ENCODE results near the gene LANCL1. TPM values are rescaled to one million over a fixed set of nuclear protein-coding genes. Genes with fewer than 3 reads are reported as not detected.
"Not testable (repeated sequence)": the region's sequence is repeated elsewhere in the genome, so short reads cannot be mapped to it uniquely, and the experiment has no call there.

Gene LANCL1
- total RNA-seq, 6 experiments from 2014 or later, result 16.1 to 20.6 (median 17.5) TPM

- Histone ChIP-seq H3K27ac (no peak overlapping the region), H3K9me3 (no peaks in the 10 kb centered on the region), H3K4me1 (no peaks in the 10 kb centered on the region), H3K27me3 (no peaks in the 10 kb centered on the region), H3K36me3 (peaks cover 0 to 9% (median 3%) of the 10 kb centered on the region in 4 donors), H3K4me3 (no peak overlapping the region)
- WGBS (ENCODE audit: insufficient coverage, low coverage, low lambda C conversion rate, missing lambda C conversion rate), result 87% methylated on average over 7 of the region's 8 CpGs
- ATAC-seq (no peak), DNase-seq (no peak)
- TF ChIP-seq CTCF (IDR thresholded peaks at IDR 0.05) (no peak), POLR2A (IDR thresholded peaks at IDR 0.05) (no peak)
- intact Hi-C loops (cut with DNase I), result no loop called here
These were observed 22.2 kb downstream of the LANCL1 start for GRCh38 chr2:210454336-210454735.

GRCh38 chr2:210452194-210452593 lies 24.4 kb downstream of the LANCL1 start:
- ATAC-seq, result no peak
- DNase-seq, result no peak
- Histone ChIP-seq H3K9me3 (peaks cover 0 to 3% (median 0%) of the 10 kb centered on the region in 4 donors), H3K36me3 (peaks cover 0 to 9% (median 3%) of the 10 kb centered on the region in 4 donors), H3K27me3 (no peaks in the 10 kb centered on the region), H3K27ac (no peak overlapping the region), H3K4me1 (no peaks in the 10 kb centered on the region), H3K4me3 (no peak overlapping the region)
- intact Hi-C loops (cut with DNase I), result no loop called here
- TF ChIP-seq CTCF (IDR thresholded peaks at IDR 0.05) (no peak), POLR2A (IDR thresholded peaks at IDR 0.05) (no peak)
- WGBS (ENCODE audit: insufficient coverage, low coverage, low lambda C conversion rate, missing lambda C conversion rate), result 96% methylated on average over 2 of the region's 2 CpGs

- H3K9me3 ChIP-seq; H3K36me3 ChIP-seq; H3K27ac ChIP-seq; H3K4me1 ChIP-seq; H3K4me3 ChIP-seq; H3K27me3 ChIP-seq; DNase-seq; ATAC-seq; intact Hi-C loops (cut with DNase I): not testable (repeated sequence)
- 100% methylated on average over 2 of the region's 3 CpGs for WGBS (ENCODE audit: insufficient coverage, low coverage, low lambda C conversion rate, missing lambda C conversion rate)
These were observed 25.6 kb downstream of the LANCL1 start for GRCh38 chr2:210450942-210451341.

- Histone ChIP-seq H3K4me1 (peaks cover 0 to 5% (median 0%) of the 10 kb centered on the region in 4 donors), H3K36me3 (no peaks in the 10 kb centered on the region), H3K27ac (no peak overlapping the region), H3K9me3 (peaks cover 0 to 3% (median 0%) of the 10 kb centered on the region in 4 donors), H3K4me3 (no peak overlapping the region), H3K27me3 (no peaks in the 10 kb centered on the region)
- 100% methylated on average over 2 of the region's 3 CpGs for WGBS (ENCODE audit: insufficient coverage, low coverage, low lambda C conversion rate, missing lambda C conversion rate)
- no peak for TF ChIP-seq POLR2A (IDR thresholded peaks at IDR 0.05)
- TF ChIP-seq CTCF (IDR thresholded peaks at IDR 0.05), result no peak
- no peak for ATAC-seq
- intact Hi-C loops (cut with DNase I), result no loop called here
- DNase-seq, result no peak
These were observed 30.8 kb downstream of the LANCL1 start for GRCh38 chr2:210445732-210446131.

GRCh38 chr2:210445116-210445707 lies 31.3 kb downstream of the LANCL1 start:
- ATAC-seq (peak in 3 of 4 donors; percentile 51 to 64 (median 52)), DNase-seq (no peak)
- WGBS (ENCODE audit: insufficient coverage, low coverage, low lambda C conversion rate, missing lambda C conversion rate), result 36% methylated on average over 3 of the region's 3 CpGs
- no peaks in the 10 kb centered on the region for H3K36me3 ChIP-seq
- H3K27ac ChIP-seq, result no peak overlapping the region
- H3K4me1 ChIP-seq, result peaks cover 0 to 10% (median 1%) of the 10 kb centered on the region in 4 donors
- no peak overlapping the region for H3K4me3 ChIP-seq
- intact Hi-C loops (cut with DNase I), result no loop called here
- TF ChIP-seq CTCF (IDR thresholded peaks at IDR 0.05) (peak; percentile 56 to 81 (median 73)), POLR2A (IDR thresholded peaks at IDR 0.05) (no peak)
- no peaks in the 10 kb centered on the region for H3K27me3 ChIP-seq
- peaks cover 0 to 3% (median 0%) of the 10 kb centered on the region in 4 donors for H3K9me3 ChIP-seq
